NOMO-1 treated with DMSO at 0.1 percent for 48 hours (cell line): ENCODE measurements around the gene BRD8.

ENCODE experiments used
- DNase-seq: peaks from one replicate; lab custom pipeline; 2025; ENCODE audit not compliant: unreplicated experiment; lab: John Stamatoyannopoulos, UW

Gene BRD8

GRCh38 chr5:138178516-138179276 lies at the start of gene BRD8, which contains the start of gene KIF20A:
BRD8 (minus strand) TSS chr5:138178630; CDS start chr5:138178614, 16 bp downstream.
KIF20A (plus strand) TSS chr5:138179112; CDS start chr5:138179681, 569 bp downstream.
- peak; percentile 99 for DNase-seq

GRCh38 chr5:138226910-138227309 lies 48.5 kb upstream of the BRD8 start:
- no peak for DNase-seq

- DNase-seq = no peak
Measured at GRCh38 chr5:138224712-138225111, 46.3 kb upstream of the BRD8 start.

- DNase-seq = no peak
Measured at GRCh38 chr5:138223532-138223931, 45.1 kb upstream of the BRD8 start.

- DNase-seq = no peak
Measured at GRCh38 chr5:138216799-138217198, 38.4 kb upstream of the BRD8 start.

- DNase-seq = peak; percentile 98
Measured at GRCh38 chr5:138213161-138214029, 35.0 kb upstream of the BRD8 start, which contains the start of gene CDC23. CDC23 (minus strand) TSS chr5:138213323; CDS start chr5:138213312, 11 bp downstream.

GRCh38 chr5:138212828-138213160 lies 34.4 kb upstream of the BRD8 start:
- no peak for DNase-seq

- no peak for DNase-seq
Measured at GRCh38 chr5:138210985-138211384, 32.6 kb upstream of the BRD8 start.

- DNase-seq = peak; percentile 3
Measured at GRCh38 chr5:138193859-138194258, 15.4 kb upstream of the BRD8 start.

- DNase-seq = no peak
Measured at GRCh38 chr5:138192826-138193225, 14.4 kb upstream of the BRD8 start.

GRCh38 chr5:138188626-138189025 lies 10.2 kb upstream of the BRD8 start:
- no peak for DNase-seq

- peak; percentile 95 for DNase-seq
Measured at GRCh38 chr5:138186002-138186447, 7.6 kb upstream of the BRD8 start.

GRCh38 chr5:138182808-138183207 lies 4.4 kb upstream of the BRD8 start:
- DNase-seq = no peak

- DNase-seq = no peak
Measured at GRCh38 chr5:138180841-138181240, 2.4 kb upstream of the BRD8 start.

GRCh38 chr5:138180183-138180782 lies 1.9 kb upstream of the BRD8 start:
- DNase-seq = peak; percentile 92

- peak; percentile 30 for DNase-seq
Measured at GRCh38 chr5:138179277-138179857, 937 bp upstream of the BRD8 start.

- peak; percentile 56 for DNase-seq
Measured at GRCh38 chr5:138177941-138178515, 402 bp downstream of the BRD8 start.

- DNase-seq = no peak
Measured at GRCh38 chr5:138170299-138170698, 8.1 kb downstream of the BRD8 start.

- no peak for DNase-seq
Measured at GRCh38 chr5:138169124-138169523, 9.3 kb downstream of the BRD8 start.

- no peak for DNase-seq
Measured at GRCh38 chr5:138163721-138164120, 14.7 kb downstream of the BRD8 start.

GRCh38 chr5:138160706-138161105 lies 17.7 kb downstream of the BRD8 start:
- DNase-seq = no peak
